GM06990 (cell line): ENCODE data around the gene GRPEL1.

Source experiments
- DNase-seq: peaks from one replicate; pipeline ENCODE4 v3.0.0-alpha.2; 2011; ENCODE audit not compliant: insufficient read length; ENCODE audit errors: extremely low read depth
- H3K27me3 ChIP-seq: replicated peaks from 2 replicates; pipeline ENCODE4 v1.6.0; 2011; ENCODE audit warnings: low read length; ENCODE audit not compliant: control insufficient read depth, insufficient read depth
- H3K36me3 ChIP-seq: 2 replicates; pipeline ENCODE4 v1.5.1; 2011; ENCODE audit warnings: low read length; ENCODE audit not compliant: control insufficient read depth, insufficient read depth
- H3K4me3 ChIP-seq: replicated peaks from 2 replicates; pipeline ENCODE4 v1.5.1; 2011; ENCODE audit warnings: low read depth, mild to moderate bottlenecking, control low read depth, low read length
- CTCF ChIP-seq: IDR thresholded peaks from 2 replicates; pipeline ENCODE4 v1.5.1; 2011; ENCODE audit warnings: low read length, control low read depth, mild to moderate bottlenecking, inconsistent platforms; ENCODE audit not compliant: insufficient read depth, poor library complexity, severe bottlenecking

Gene GRPEL1

GRCh38 chr4:7045961-7046921 is 21.6 kb downstream of the GRPEL1 start:
- H3K27me3 ChIP-seq, result no peaks in the 10 kb centered on the region

GRCh38 chr4:7045553-7045952 is 22.3 kb downstream of the GRPEL1 start:
- TF ChIP-seq CTCF, result no peak
- peak overlapping the region; percentile 95 for H3K4me3 ChIP-seq
- H3K36me3 ChIP-seq, result peaks cover 7% of the 10 kb centered on the region
- no peaks in the 10 kb centered on the region for H3K27me3 ChIP-seq
- DNase-seq, result no peak

More at GRCh38 chr4:7045961-7046921, 21.6 kb downstream of the GRPEL1 start:
- no peak for TF ChIP-seq CTCF
- Histone ChIP-seq H3K4me3 (peak overlapping the region; percentile 26), H3K36me3 (peaks cover 7% of the 10 kb centered on the region)
- DNase-seq, result peak; percentile 83

- H3K36me3 ChIP-seq, result peaks cover 5% of the 10 kb centered on the region
- peak overlapping the region; percentile 95 for H3K4me3 ChIP-seq
- no peak for TF ChIP-seq CTCF
- H3K27me3 ChIP-seq, result no peaks in the 10 kb centered on the region
- DNase-seq, result no peak
Observed at GRCh38 chr4:7044137-7044930, 23.5 kb downstream of the GRPEL1 start.

- TF ChIP-seq CTCF, result no peak
- Histone ChIP-seq H3K27me3 (no peaks in the 10 kb centered on the region), H3K4me3 (peak within 1 kb of the TSS; percentile 95), H3K36me3 (peaks cover 1% of the 10 kb centered on the region)
- DNase-seq, result peak; percentile 80
Observed at GRCh38 chr4:7043284-7044136, 24.4 kb downstream of the GRPEL1 start, which contains the start of gene TADA2B. Gene TADA2B (plus strand): TSS chr4:7043372. CDS start chr4:7043580, 208 bp downstream.

GRCh38 chr4:7042503-7043283 is 25.2 kb downstream of the GRPEL1 start:
- Histone ChIP-seq H3K36me3 (no peaks in the 10 kb centered on the region; the same call in 1 of the 2 replicates), H3K27me3 (no peaks in the 10 kb centered on the region), H3K4me3 (peak overlapping the region; percentile 73)
- peak; percentile 98 for DNase-seq
- no peak for TF ChIP-seq CTCF
